HG02678 (cell line): ENCODE results near the gene FOXP1.
"Not testable (repeated sequence)": the region's sequence is repeated elsewhere in the genome, so short reads cannot be mapped to it uniquely, and the experiment has no call there.

Source experiments
- ATAC-seq: cut with Tn5 transposase; IDR thresholded peaks from one replicate; pipeline ENCODE4 v1.9.1; 2021; ENCODE audit warnings: mild to moderate bottlenecking, moderate library complexity; ENCODE audit not compliant: unreplicated experiment

The FOXP1 gene

DNA sequence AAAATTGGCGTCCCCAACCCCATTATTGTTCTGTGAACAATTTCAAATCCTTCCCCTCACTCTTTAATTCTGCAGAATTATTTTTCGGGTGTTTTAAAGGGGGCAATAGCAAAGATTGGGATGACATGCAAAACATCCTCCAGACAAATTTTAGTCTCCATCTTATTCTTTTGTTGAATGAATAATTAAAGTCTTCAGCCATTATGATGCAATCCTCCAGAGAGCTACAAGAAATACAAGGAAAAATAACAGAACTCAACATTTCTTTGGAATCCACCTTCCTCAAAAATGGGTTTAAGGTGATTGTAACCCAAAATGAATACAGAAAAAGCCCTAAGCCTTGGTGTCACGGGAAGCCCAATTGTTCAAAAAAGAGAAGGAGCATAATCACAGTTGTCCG is 49.9 kb downstream of the FOXP1 start:
- ATAC-seq: no peak

GRCh38 chr3:71532639-71533395 is 50.7 kb downstream of the FOXP1 start:
- ATAC-seq: no peak

- no peak for ATAC-seq
Observed at GRCh38 chr3:71530903-71531530, 52.5 kb downstream of the FOXP1 start.

DNA sequence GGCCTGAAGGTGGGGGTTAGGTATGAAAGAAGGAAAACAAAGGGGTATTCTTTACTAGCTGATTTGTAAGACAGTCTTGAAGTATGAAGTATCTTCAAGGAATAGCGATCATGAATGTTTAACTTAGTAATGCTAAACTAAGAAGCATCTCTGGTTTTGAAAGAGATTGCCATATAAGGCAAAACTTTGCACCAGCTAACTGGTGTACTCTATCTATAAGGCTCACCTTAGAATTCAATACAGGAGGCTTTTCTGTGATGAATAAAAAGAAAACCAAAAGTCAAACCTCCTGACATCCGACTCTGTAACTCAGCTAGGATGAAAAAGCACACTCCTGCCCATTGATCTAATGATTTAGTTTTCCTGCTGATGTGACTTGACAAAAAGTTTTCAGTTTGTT is 54.7 kb downstream of the FOXP1 start:
- ATAC-seq: peak; percentile 72

DNA sequence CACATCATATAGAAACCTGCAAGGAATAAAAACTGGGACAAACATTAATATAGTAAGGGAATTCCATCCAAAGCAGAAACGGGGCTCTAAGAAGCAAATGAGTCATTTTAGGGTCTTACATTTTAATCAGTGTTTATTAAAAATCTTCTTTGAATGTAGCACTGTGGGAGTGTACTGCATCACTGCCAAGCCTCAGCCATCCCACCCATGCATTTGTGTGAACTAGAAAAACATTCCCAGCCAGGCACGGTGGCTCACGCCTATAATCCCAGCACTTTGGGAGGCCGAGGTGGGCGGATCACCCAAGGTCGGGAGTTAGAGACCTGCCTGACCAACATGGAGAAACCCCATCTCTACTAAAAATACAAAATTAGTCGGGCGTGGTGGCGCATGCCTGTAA is 57.1 kb downstream of the FOXP1 start:
- ATAC-seq: not testable (repeated sequence)

- ATAC-seq: no peak
Observed at GRCh38 chr3:71525391-71525790, 58.1 kb downstream of the FOXP1 start.

- ATAC-seq: no peak
Observed at GRCh38 chr3:71524672-71525071, 58.9 kb downstream of the FOXP1 start.

GRCh38 chr3:71523628-71524027 is 59.9 kb downstream of the FOXP1 start:
- no peak for ATAC-seq

DNA sequence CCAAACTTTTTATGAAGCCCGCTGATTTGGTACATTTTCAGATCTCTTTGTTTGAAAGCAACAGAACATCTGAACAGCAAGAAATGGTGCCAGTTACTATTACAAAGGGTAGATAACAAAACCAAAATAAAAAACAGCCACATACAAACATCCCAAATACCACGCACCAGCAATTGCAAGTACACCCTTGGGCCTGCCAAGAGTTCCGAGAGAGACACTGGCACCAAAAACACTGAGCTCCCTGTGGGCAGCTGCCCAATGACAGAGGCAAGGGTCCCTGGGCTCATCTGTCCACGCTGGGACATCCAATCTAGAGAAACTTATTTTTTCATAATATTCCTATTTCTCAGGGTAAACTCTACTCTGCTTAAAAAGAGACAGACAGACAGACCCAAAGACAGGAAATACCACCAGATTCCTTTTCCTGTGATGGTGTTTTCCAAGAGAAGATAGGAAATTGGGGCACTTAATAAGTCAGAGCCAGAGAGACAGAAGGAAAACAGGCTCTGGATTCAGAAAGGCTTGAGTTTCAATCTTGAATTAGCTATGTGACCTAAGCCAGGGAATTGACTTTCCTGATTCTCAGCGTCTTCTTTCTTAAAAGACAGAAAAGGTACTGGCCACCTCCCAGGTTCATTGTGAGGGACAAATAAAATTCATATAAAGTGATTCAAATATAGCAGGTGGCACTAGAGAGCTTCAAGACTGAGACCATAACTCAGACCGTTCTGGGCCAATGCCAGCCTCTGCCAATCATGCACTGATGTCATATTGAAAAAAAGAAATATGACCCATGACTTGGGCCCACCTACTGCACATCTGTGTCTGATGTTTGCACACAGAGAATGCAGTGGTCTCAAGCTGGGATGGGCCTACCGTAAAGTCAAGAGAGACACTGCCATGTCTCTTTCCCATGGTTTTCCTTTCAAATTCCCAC is 61.3 kb downstream of the FOXP1 start:
- ATAC-seq: no peak

- no peak for ATAC-seq
Observed at GRCh38 chr3:71521021-71521352, 62.5 kb downstream of the FOXP1 start.

DNA sequence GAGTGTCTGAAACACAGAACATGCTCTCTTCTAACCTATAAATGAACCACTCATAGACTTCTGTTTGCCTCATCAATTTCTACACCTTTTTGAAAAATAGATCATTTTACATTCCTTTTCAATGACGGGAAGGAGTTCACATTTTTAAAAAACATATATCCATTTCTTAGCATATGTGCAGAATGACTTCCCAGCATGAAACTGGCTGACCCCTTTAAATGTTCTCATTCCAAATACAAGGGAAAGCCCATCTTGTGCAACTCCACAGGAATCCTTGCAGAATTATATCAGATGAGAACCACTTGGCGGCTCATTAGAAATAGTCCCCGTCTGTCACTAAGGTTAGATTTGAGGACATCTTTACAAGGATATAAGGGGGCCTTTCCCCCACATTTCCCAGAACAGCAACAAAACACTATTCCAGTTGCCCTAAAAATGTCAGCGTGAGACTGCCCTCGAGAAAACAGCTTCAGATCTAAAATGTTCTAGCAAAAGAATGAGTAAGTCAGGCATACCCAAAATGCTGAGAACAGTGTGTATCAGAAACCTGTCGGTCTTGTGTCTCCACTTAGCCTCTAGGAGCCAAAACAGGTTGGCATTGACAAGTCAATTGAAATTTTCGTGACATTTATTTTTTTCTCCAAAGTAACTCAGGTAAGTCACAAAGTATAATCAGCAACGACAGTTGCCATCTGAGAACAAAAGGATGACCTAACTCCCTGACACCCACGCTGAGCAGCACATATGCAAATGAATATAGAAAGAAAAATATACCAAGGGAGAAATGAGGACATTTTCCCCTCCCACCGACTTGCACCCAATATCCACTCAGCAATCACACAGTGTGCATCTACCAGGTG is 63.1 kb downstream of the FOXP1 start:
- ATAC-seq: no peak

DNA sequence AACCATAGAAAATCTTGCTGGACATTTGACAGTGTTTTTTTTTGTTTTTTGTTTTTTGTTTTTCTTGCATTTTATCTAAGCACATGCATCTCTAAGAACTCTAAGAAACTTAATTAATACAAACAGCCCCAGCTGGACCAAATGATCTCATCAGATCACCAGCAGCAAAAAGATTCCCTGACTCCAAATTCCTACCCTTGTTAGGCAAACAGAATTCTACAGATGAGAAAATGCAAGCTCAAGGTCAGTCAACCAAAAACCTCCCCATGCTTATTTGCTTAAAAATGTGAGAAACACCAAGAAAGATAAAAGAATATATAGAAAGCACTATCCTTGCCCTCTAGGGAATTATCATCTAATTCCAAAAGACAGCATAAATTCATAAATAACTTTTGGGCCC is 65.4 kb downstream of the FOXP1 start:
- ATAC-seq: no peak

GRCh38 chr3:71517271-71517791 is 66.2 kb downstream of the FOXP1 start:
- no peak for ATAC-seq

DNA sequence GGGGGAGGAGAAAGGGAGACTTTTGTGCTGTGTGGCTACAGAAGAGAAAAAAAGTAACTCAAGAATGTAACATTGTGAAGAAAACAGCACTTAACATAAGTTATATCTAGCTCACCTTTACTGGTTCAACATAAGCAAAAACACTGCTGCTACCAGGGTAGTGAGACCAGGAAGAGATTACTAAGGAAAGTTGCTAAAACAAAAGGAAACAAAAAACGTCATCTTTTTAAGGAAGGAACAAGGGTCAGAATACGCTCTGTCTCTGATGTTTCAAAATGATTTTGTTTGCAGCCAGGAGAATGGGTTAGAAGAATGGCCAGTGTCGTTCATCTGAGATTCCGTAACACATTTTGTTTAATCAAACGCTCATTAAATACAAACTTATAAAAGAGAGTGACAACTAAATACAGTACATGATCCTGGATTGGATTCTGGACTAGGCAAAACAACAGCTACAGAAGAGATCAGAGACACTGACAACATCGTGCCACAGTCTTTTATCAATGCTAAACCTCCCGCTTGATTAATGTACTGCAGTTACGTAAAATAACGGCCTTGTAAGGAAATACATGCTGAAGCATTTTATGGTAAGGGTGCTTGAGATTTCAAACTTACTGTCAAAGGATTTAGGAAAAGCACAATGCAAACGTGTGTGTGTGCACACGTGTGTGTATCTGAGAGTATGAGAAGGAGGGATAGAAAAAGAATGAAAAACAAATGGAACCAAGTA is 67.7 kb downstream of the FOXP1 start:
- no peak for ATAC-seq

GRCh38 chr3:71514621-71515020 is 68.9 kb downstream of the FOXP1 start:
- no peak for ATAC-seq

- ATAC-seq: no peak
Observed at GRCh38 chr3:71513515-71513914, 70.0 kb downstream of the FOXP1 start.

DNA sequence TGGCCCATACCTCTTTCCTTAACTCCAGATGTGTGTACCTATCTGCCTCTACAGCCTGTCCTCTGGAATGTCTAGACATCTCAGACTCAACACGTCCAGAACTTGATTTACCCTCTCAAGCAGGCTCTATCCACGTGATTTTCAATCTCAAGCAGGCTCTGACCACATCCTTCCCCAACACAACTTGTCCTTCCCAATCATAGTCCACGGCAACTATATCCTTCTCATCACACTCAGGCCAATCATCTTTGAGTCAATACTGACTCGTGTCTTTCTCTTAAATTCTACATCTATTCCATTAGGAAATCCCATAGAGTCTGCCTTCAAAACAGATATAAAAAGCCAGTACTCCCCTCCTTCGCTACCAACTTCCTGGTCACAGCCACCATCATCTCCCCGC is 70.4 kb downstream of the FOXP1 start:
- no peak for ATAC-seq

GRCh38 chr3:71512544-71512943 is 71.0 kb downstream of the FOXP1 start:
- ATAC-seq: no peak

- ATAC-seq: peak; percentile 77
Observed at GRCh38 chr3:71512000-71512399, 71.5 kb downstream of the FOXP1 start.

DNA sequence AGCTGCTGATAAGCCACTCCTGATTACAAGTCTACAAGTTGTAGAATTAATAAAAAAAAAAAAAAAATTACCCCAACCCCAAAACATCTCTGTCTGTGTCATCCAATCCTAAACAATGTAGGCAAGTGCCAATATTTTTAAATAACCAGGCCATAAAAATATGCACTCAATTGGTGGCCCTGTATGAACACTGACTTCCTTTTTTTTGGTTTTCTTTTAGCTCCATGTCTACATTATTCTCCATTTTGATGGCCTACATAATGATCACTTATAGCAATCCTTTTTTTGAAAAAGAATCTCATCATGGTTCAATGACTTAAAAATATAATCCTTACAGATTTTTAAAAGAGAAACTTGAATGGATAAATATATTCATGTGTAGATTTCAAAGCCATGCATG is 72.1 kb downstream of the FOXP1 start:
- ATAC-seq: no peak
